Peyer's patch (tissue), 4 donors: ENCODE data around the gene ADCY9. TPM values are rescaled to one million over a fixed set of nuclear protein-coding genes. Genes with fewer than 3 reads are reported as not detected.
"Not testable (repeated sequence)": the region's sequence is repeated elsewhere in the genome, so short reads cannot be mapped to it uniquely, and the experiment has no call there.

Experiments
- DNase-seq, 3 donors: peaks; one replicate each; pipeline ENCODE4 v3.0.0-alpha.2; 2017 to 2019
- H3K27ac ChIP-seq, 4 donors: fragments of 200-600 bp; sonication (generic); one replicate each; pipeline ENCODE4 v1.5.1; 2016 to 2019
- H3K27me3 ChIP-seq, 2 donors: fragments of 200-600 bp; sonication (generic); one replicate each; pipeline ENCODE4 v1.5.1; 2019
- H3K36me3 ChIP-seq, 3 donors: fragments of 200-600 bp; sonication (generic); one replicate each; pipeline ENCODE4 v1.5.1; 2016 to 2019
- H3K4me1 ChIP-seq, 4 donors: fragments of 200-600 bp; sonication (generic); one replicate each; pipeline ENCODE4 v1.5.1; 2016 to 2019
- H3K4me3 ChIP-seq, 4 donors: fragments of 200-600 bp; sonication (generic); 1 replicate in 3 of 4; 2 replicates in 1 of 4; pipeline ENCODE4 v1.5.1; 2016 to 2019; ENCODE audit warnings: mild to moderate bottlenecking in 1 of 4
- H3K9me3 ChIP-seq, 4 donors: fragments of 200-600 bp; sonication (generic); one replicate each; pipeline ENCODE4 v1.5.1; 2016 to 2019; ENCODE audit warnings: mild to moderate bottlenecking in 1 of 4
- POLR2A ChIP-seq, 2 donors: fragments of 450-650 bp; IDR thresholded peaks; one replicate each; pipeline ENCODE4 v1.5.1; 2017; ENCODE audit warnings: antibody characterized with exemption in 2 of 2, mild to moderate bottlenecking in 2 of 2, moderate library complexity in 2 of 2
- total RNA-seq, 4 donors: library from RNA; depleted of rRNA; stranded (reverse); fragments of >200 nt; gene quantifications; one replicate each; pipeline ENCODE4 v1.1.0, GENCODE V29; 2016
- TF ChIP-seq, protein P1 (sequence below), 6 experiments: fragments of 450-650 bp in 4 of 6; fragments of 200-600 bp in 2 of 6; sonication (generic) in 1 of 6; IDR thresholded peaks; one replicate each; pipeline ENCODE4 v1.5.1; 2017 to 2019; ENCODE audit warnings: antibody characterized with exemption in 6 of 6, mild to moderate bottlenecking in 3 of 6, moderate library complexity in 1 of 6

The ADCY9 gene
- total RNA-seq: 10 to 100 TPM; 19.8 to 47.3 (median 44.0) TPM

DNA sequence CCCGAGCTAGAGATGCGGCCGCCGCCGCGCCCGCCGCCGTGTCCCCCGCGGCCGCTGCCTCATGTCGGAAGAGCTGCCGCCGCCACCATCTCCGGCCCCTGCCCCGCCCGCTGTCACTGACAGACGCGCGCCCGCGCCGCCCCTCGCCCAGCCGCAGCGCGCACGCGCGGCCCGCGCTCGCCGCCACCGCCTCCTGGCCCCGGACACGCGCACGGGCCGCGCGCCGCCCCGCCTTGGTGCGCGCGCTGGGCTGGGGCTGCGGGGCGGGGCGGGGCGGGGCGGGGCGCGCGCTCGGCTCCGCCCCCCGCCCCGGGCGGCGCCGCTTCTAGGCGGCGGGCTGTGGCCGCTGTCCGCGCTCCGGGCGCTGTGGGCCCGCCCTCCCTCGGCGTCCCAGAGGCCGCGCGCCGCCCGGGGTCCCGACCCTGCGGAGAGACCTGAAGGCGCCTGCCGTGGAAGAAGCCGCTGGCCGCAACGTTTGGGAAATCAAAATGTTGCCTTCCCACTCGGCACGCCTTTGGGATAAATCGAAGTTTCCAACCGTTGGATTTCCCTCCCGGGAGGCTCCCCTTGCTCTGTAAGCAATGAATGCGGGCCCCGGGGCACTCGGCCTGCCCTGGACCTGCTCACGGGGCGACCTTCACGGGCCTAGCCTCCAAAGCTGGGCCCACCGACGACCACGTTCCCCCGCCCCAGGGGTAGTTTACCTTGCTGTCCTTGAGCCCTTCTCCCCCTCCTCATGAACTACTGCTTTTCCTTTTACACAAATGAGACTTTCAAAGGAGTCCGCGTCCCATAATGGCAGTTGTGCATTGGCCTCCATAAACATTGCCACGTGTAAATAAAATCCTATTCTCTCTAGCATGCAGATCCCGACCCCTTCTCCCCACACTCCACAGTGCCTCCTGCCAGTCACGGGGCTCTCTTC, at the start of gene ADCY9:
ADCY9 (minus strand) TSS at position 118 of the 925 bp plus-strand sequence. CDS start 1,000 bp downstream, outside the sequence.
- Histone ChIP-seq H3K27ac (peak within 1 kb of the TSS; percentile 57 to 84 (median 70)), H3K4me3 (peak within 1 kb of the TSS; percentile 60 to 91 (median 68)), H3K27me3 (no peaks in the 10 kb centered on the region), H3K36me3 (no peaks in the 10 kb centered on the region), H3K4me1 (peaks cover 0 to 34% (median 7%) of the 10 kb centered on the region in 4 donors), H3K9me3 (no peaks in the 10 kb centered on the region)
- peak; percentile 65 to 89 (median 86) for DNase-seq
- TF ChIP-seq POLR2A (IDR thresholded peaks at IDR 0.05): peak in 1 of 2 donors; percentile 54
- TF ChIP-seq, protein P1, sequence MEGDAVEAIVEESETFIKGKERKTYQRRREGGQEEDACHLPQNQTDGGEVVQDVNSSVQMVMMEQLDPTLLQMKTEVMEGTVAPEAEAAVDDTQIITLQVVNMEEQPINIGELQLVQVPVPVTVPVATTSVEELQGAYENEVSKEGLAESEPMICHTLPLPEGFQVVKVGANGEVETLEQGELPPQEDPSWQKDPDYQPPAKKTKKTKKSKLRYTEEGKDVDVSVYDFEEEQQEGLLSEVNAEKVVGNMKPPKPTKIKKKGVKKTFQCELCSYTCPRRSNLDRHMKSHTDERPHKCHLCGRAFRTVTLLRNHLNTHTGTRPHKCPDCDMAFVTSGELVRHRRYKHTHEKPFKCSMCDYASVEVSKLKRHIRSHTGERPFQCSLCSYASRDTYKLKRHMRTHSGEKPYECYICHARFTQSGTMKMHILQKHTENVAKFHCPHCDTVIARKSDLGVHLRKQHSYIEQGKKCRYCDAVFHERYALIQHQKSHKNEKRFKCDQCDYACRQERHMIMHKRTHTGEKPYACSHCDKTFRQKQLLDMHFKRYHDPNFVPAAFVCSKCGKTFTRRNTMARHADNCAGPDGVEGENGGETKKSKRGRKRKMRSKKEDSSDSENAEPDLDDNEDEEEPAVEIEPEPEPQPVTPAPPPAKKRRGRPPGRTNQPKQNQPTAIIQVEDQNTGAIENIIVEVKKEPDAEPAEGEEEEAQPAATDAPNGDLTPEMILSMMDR (IDR thresholded peaks at IDR 0.05): peak in 1 of 6 experiments; percentile 2

DNA sequence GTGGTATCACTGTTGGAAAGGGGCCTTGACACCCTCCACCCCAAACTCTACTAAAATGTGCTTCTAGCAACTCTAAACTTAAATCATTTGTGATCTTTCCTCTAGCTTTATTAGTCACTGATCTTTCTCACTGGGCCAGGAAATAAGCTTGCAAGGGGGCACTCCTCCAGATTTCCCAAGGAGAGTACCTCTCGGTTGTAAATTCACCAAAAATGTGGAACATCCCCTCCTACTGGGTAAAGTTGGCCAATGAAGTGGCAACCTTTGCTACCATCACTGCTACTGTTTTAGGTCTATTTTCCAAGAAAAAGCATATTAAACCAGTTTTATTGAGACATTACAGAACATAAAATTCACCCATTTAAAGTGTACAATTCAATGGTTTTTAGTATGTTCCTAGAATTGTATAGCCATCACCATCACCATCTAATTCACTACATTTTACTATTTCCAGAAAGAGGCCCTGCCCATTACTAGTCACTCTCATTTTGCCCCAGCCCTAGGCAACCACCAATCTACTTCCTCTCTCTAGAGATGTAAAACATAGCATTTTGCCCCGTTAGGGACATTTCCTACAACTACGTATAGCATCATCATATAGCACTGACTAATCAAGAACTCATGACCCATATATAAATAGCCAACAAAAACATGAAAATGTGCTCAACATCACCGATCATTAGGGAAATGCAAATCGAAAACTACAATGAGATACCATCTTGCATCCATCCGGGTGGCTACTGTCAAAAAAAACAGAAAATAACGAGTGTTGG, 44.6 kb upstream of the ADCY9 start:
- no peak overlapping the region for H3K4me3 ChIP-seq
- no peaks in the 10 kb centered on the region for H3K36me3 ChIP-seq
- no peaks in the 10 kb centered on the region for H3K9me3 ChIP-seq
- H3K27me3 ChIP-seq: no peaks in the 10 kb centered on the region
- no peak for DNase-seq
- no peak overlapping the region for H3K27ac ChIP-seq
- H3K4me1 ChIP-seq: no peaks in the 10 kb centered on the region
- TF ChIP-seq POLR2A (IDR thresholded peaks at IDR 0.05): no peak

- no peaks in the 10 kb centered on the region for H3K9me3 ChIP-seq
- H3K36me3 ChIP-seq: no peaks in the 10 kb centered on the region
- H3K27ac ChIP-seq: no peak overlapping the region
- H3K4me3 ChIP-seq: no peak overlapping the region
- TF ChIP-seq, protein P1 (IDR thresholded peaks at IDR 0.05): no peak
- no peak for TF ChIP-seq POLR2A (IDR thresholded peaks at IDR 0.05)
- H3K4me1 ChIP-seq: no peaks in the 10 kb centered on the region
- DNase-seq: no peak
- H3K27me3 ChIP-seq: no peaks in the 10 kb centered on the region
Measured at GRCh38 chr16:4159726-4160125, 43.5 kb upstream of the ADCY9 start.

DNA sequence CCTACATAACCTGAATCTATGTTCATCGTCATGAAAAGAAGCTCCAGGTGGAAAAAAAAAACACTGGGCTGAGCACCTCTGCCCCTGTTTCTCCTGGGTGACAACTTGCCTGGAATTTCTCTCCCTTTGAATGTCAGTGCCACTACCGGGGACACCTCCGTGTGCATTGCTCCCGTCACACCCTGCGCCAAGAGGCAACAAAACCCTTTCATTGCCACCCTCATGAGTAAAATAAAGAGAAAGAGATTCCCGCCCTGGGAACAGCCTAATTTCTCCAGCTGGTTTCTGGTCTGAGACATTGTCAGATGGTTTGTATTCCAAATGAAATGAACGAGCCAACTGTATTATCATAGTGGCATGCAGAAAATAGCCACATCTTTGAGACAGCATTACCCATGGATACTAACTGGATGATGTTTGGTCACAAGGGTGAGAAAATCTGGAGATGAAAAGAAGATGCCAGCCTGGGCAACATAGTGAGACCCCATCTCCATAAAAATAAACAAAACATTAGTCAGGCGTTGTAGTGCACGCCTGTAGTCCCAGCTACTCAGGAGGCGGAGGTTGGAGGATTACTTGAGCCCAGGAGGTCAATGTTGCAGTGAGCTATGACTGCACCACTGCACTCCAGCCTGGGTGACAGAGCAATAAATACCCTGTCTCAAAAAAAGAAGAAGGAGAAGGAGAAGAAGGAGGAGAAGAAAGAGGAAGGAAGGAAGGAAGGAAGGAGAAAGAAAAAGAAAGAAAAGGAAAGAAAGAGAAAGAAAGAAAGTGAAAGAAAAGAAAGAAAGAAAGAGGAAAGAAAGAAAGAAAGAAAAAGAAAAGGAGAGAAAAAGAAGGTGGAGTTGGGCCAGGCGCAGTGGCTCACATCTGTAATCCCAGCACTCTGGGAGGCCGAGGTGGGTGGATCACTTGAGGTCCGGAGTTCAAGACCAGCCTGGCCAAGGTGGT, 42.2 kb upstream of the ADCY9 start:
- TF ChIP-seq POLR2A (IDR thresholded peaks at IDR 0.05): no peak
- TF ChIP-seq, protein P1 (IDR thresholded peaks at IDR 0.05): no peak
- Histone ChIP-seq H3K4me1 (no peaks in the 10 kb centered on the region), H3K27ac (peak overlapping the region in 1 of 4 donors; percentile 26), H3K36me3 (no peaks in the 10 kb centered on the region), H3K9me3 (no peaks in the 10 kb centered on the region), H3K4me3 (no peak overlapping the region), H3K27me3 (no peaks in the 10 kb centered on the region)
- DNase-seq: no peak

GRCh38 chr16:4157376-4157825, 41.2 kb upstream of the ADCY9 start:
- Histone ChIP-seq H3K9me3 (no peaks in the 10 kb centered on the region), H3K36me3 (no peaks in the 10 kb centered on the region), H3K27me3 (no peaks in the 10 kb centered on the region), H3K27ac (peak overlapping the region in 1 of 4 donors; percentile 26), H3K4me1 (no peaks in the 10 kb centered on the region), H3K4me3 (no peak overlapping the region)
- DNase-seq: peak in 1 of 3 donors; percentile 50
- TF ChIP-seq, protein P1 (IDR thresholded peaks at IDR 0.05): no peak
- no peak for TF ChIP-seq POLR2A (IDR thresholded peaks at IDR 0.05)

- not testable (repeated sequence) for H3K27me3 ChIP-seq, H3K27ac ChIP-seq, H3K36me3 ChIP-seq, H3K4me1 ChIP-seq, H3K9me3 ChIP-seq, DNase-seq, H3K4me3 ChIP-seq
Measured at GRCh38 chr16:4156503-4156902, 40.3 kb upstream of the ADCY9 start.

DNA sequence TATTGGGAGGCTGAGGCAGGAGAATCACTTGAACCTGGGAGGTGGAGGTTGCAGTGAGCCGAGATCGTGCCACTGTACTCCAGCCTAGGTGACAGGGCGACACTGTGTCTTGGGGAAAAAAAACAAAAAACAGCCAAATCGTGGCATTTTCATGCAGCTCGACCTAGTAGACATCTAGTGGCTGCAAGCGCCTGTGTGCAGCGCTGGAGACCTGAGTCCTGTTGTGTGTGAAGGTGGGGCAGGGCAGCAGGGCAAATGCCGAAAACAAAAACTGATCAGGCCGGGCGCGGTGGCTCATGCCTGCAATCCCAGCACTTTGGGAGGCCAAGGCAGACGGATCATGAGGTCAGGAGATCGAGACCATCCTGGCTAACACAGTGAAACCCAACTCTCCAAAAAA, 37.1 kb upstream of the ADCY9 start:
- not testable (repeated sequence) for DNase-seq, H3K36me3 ChIP-seq, H3K9me3 ChIP-seq, H3K27me3 ChIP-seq, H3K4me1 ChIP-seq, H3K4me3 ChIP-seq, H3K27ac ChIP-seq
